PC-3 (cell line): ENCODE results near the gene RACK1.

Source experiments
- EZH2 ChIP-seq: fragments of 300-600 bp; sonication (generic); IDR thresholded peaks from one replicate; pipeline ENCODE4 v1.6.1; 2017; ENCODE audit warnings: antibody characterized with exemption, mild to moderate bottlenecking, low read length; ENCODE audit not compliant: unreplicated experiment
- EZH2phosphoT487 ChIP-seq: fragments of 300-600 bp; sonication (generic); IDR thresholded peaks from 2 replicates; pipeline ENCODE4 v1.6.1; 2018; ENCODE audit warnings: mild to moderate bottlenecking, antibody characterized with exemption, low read length, borderline replicate concordance
- TF ChIP-seq, protein P1 (sequence below): fragments of 300-600 bp; sonication (generic); conservative IDR thresholded peaks from 2 replicates; pipeline ENCODE4 v1.5.1; 2017; ENCODE audit warnings: antibody characterized with exemption, low read depth, mild to moderate bottlenecking, low read length

DNA sequence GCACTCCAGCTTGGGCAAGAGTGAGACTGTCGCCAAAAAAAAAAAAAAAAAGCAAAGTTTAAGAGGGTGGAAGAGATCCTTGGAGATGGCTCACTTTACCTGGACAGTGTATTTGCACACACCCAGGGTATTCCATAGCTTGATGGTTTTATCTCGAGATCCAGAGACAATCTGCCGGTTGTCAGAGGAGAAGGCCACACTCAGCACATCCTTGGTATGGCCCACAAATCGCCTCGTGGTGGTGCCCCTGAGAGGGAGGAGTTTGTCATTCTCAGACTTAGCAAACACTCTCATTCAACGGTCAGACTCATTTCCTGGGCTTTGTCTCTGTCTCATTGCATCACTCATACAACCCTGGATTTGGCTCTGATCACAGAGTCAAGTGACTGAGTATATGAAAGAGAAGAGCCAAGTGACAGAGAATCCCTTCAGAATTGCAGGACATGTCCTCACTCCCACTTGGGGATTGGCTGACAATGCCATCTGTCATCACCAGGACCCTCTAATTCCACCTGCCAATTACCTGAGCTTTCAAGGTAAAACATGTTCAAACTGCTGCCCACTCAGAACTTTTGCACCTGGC, 2.2 kb downstream of the RACK1 start:
- TF ChIP-seq, protein P1, sequence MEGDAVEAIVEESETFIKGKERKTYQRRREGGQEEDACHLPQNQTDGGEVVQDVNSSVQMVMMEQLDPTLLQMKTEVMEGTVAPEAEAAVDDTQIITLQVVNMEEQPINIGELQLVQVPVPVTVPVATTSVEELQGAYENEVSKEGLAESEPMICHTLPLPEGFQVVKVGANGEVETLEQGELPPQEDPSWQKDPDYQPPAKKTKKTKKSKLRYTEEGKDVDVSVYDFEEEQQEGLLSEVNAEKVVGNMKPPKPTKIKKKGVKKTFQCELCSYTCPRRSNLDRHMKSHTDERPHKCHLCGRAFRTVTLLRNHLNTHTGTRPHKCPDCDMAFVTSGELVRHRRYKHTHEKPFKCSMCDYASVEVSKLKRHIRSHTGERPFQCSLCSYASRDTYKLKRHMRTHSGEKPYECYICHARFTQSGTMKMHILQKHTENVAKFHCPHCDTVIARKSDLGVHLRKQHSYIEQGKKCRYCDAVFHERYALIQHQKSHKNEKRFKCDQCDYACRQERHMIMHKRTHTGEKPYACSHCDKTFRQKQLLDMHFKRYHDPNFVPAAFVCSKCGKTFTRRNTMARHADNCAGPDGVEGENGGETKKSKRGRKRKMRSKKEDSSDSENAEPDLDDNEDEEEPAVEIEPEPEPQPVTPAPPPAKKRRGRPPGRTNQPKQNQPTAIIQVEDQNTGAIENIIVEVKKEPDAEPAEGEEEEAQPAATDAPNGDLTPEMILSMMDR: peak; percentile 22; the same call in 1 of the 2 replicates
- no peak for TF ChIP-seq EZH2
- TF ChIP-seq EZH2phosphoT487: no peak
